A549 (cell line): ENCODE data around the gene DUSP1. TPM values are rescaled to one million over a fixed set of nuclear protein-coding genes. Genes with fewer than 3 reads are reported as not detected.

Source experiments
- ATAC-seq, 2 experiments: fragments of 200-7000 bp in 1 of 2; fragments of >200 bp in 1 of 2; cut with Nextera tagmentation in 1 of 2; cut with Tn5 transposase in 1 of 2; 3 replicates each; pipeline versions ENCODE4 v1.8.0 to v1.9.1; 2018 to 2020; ENCODE audit warnings: mild to moderate bottlenecking in 1 of 2, moderate library complexity in 1 of 2
- CTCF ChIA-PET: fragments of 300-600 bp; sonication (Branson Sonifier 250); formaldehyde crosslinking; extraction: SDS; loops from one replicate; lab custom pipeline; 2021; ENCODE audit warnings: antibody characterized with exemption, inconsistent platforms; lab: Yijun Ruan, JAX
- POLR2A ChIA-PET: fragments of 350-600 bp; formaldehyde crosslinking; extraction: SDS; loops from one replicate; lab custom pipeline; 2021; ENCODE audit warnings: antibody characterized with exemption, inconsistent platforms; lab: Yijun Ruan, JAX
- DNase-seq, 2 experiments: peaks; one replicate each; pipeline versions ENCODE4 v3.0.0 to v3.0.0-alpha.2; 2011 to 2016; ENCODE audit warnings: low read depth in 1 of 2, low spot score in 1 of 2
- FAIRE-seq: peaks from 2 replicates; lab custom pipeline; 2011; peaks lifted over from hg19 to GRCh38; lab: Jason Lieb, UNC
- H3K27ac ChIP-seq, 2 experiments: fragments of >200 bp; sonication (Bioruptor Twin); formaldehyde crosslinking; 3 replicates each; pipeline ENCODE4 v1.5.1; 2016 to 2017
- H3K4me1 ChIP-seq: fragments of >200 bp; sonication (Bioruptor Twin); formaldehyde crosslinking; 3 replicates; pipeline ENCODE4 v1.6.1; 2016
- H3K4me2 ChIP-seq: fragments of >200 bp; sonication (Bioruptor Twin); formaldehyde crosslinking; 3 replicates; pipeline ENCODE4 v1.6.1; 2016
- H3K4me3 ChIP-seq: fragments of >200 bp; sonication (Bioruptor Twin); formaldehyde crosslinking; 3 replicates; pipeline ENCODE4 v1.5.1; 2016
- H3K9me3 ChIP-seq: fragments of >200 bp; sonication (Bioruptor Twin); formaldehyde crosslinking; 3 replicates; pipeline ENCODE4 v1.6.1; 2016
- CBX8 ChIP-seq: fragments of 200-600 bp; sonication (generic); IDR thresholded peaks from 2 replicates; pipeline ENCODE4 v1.6.1; 2016
- EHMT2 ChIP-seq: fragments of 200-600 bp; sonication (generic); IDR thresholded peaks from 2 replicates; pipeline ENCODE4 v1.6.1; 2016; ENCODE audit warnings: antibody characterized with exemption, low read depth, mild to moderate bottlenecking, moderate library complexity
- FOSB ChIP-seq: fragments of 250-450 bp; sonication (Bioruptor Pico); IDR thresholded peaks from 2 replicates; pipeline ENCODE4 v1.5.0; 2020; ENCODE audit warnings: mild to moderate bottlenecking, moderate library complexity
- HOXB13 ChIP-seq: fragments of 250-450 bp; sonication (Bioruptor Pico); IDR thresholded peaks from 2 replicates; pipeline ENCODE4 v1.5.0; 2020; ENCODE audit warnings: low read depth, mild to moderate bottlenecking, moderate library complexity
- HOXB5 ChIP-seq: fragments of 250-450 bp; sonication (Bioruptor Pico); IDR thresholded peaks from 2 replicates; pipeline ENCODE4 v1.5.0; 2020; ENCODE audit warnings: mild to moderate bottlenecking, moderate library complexity
- JUN ChIP-seq, 2 experiments: fragments of >200 bp; sonication (Bioruptor Twin); formaldehyde crosslinking; IDR thresholded peaks; 2 replicates in 1 of 2; 3 replicates in 1 of 2; pipeline ENCODE4 v1.6.1; 2016 to 2017
- JUNB ChIP-seq: fragments of >200 bp; sonication (Bioruptor Twin); formaldehyde crosslinking; IDR thresholded peaks from 2 replicates; pipeline ENCODE4 v1.6.1; 2016
- KDM1A ChIP-seq: fragments of 200-600 bp; sonication (generic); IDR thresholded peaks from 2 replicates; pipeline ENCODE4 v1.6.1; 2016; ENCODE audit warnings: low read depth, mild to moderate bottlenecking
- MAFK ChIP-seq: fragments of 450-650 bp; IDR thresholded peaks from 2 replicates; pipeline ENCODE4 v1.6.1; 2014; ENCODE audit not compliant: partially characterized antibody
- MAX ChIP-seq: IDR thresholded peaks from 2 replicates; pipeline ENCODE4 v1.6.1; 2012
- MAZ ChIP-seq: fragments of 150-350 bp; IDR thresholded peaks from 2 replicates; pipeline ENCODE4 v1.6.1; 2014; ENCODE audit warnings: antibody characterized with exemption, low read depth, low read length, borderline replicate concordance
- MYC ChIP-seq: IDR thresholded peaks from 2 replicates; pipeline ENCODE4 v1.6.1; 2012; ENCODE audit warnings: mild to moderate bottlenecking, inconsistent platforms, low read length, improper control_type of control experiment, borderline replicate concordance
- NR3C1 ChIP-seq: fragments of >200 bp; sonication (Bioruptor Twin); formaldehyde crosslinking; IDR thresholded peaks from 3 replicates; pipeline ENCODE4 v1.6.1; 2017
- PBX3 ChIP-seq: IDR thresholded peaks from 2 replicates; pipeline ENCODE4 v1.6.1; 2012
- RAD21 ChIP-seq, 2 experiments: fragments of >200 bp in 1 of 2; sonication (Bioruptor Twin) in 1 of 2; formaldehyde crosslinking in 1 of 2; IDR thresholded peaks in 1 of 2; conservative IDR thresholded peaks in 1 of 2; 2 replicates in 1 of 2; 3 replicates in 1 of 2; pipeline ENCODE4 v1.6.1; 2012 to 2018; ENCODE audit warnings: inconsistent platforms in 1 of 2
- REST ChIP-seq: fragments of 200-600 bp; sonication (generic); IDR thresholded peaks from 2 replicates; pipeline ENCODE4 v1.6.1; 2016; ENCODE audit warnings: antibody characterized with exemption, mild to moderate bottlenecking, moderate library complexity
- RNF2 ChIP-seq: fragments of 200-600 bp; sonication (generic); IDR thresholded peaks from 2 replicates; pipeline ENCODE4 v1.6.1; 2016; ENCODE audit warnings: low read depth, mild to moderate bottlenecking, antibody characterized with exemption, moderate library complexity, borderline replicate concordance
- TP53 ChIP-seq: fragments of 250-450 bp; sonication (Bioruptor Pico); IDR thresholded peaks from 2 replicates; pipeline ENCODE4 v1.5.0; 2021; ENCODE audit warnings: mild to moderate bottlenecking, moderate library complexity
- ZC3H11A ChIP-seq: fragments of 450-650 bp; IDR thresholded peaks from 2 replicates; pipeline ENCODE4 v1.6.1; 2014; ENCODE audit warnings: antibody characterized with exemption, mild to moderate bottlenecking
- ZFP36 ChIP-seq: fragments of 450-650 bp; IDR thresholded peaks from 2 replicates; pipeline ENCODE4 v1.6.1; 2014; ENCODE audit warnings: borderline replicate concordance; ENCODE audit not compliant: partially characterized antibody
- WGBS: methylation state at CpG from one replicate; pipeline ENCODE4 v1.1.6; 2017; ENCODE audit errors: missing lambda C conversion rate; 5-methylcytosine and 5-hydroxymethylcytosine counted together
- polyA plus RNA-seq, 4 experiments: library from polyadenylated mRNA; depleted of rRNA in 3 of 4; stranded (reverse); fragments of >200 nt; fragmentation: RNase III in 1 of 4; extraction: RNeasy Plus Mini Kit Qiagen cat#74134 plus additional on column Dnase treatment in 1 of 4; gene quantifications; 2 replicates in 3 of 4; 3 replicates in 1 of 4; pipeline ENCODE4 v1.2.3, GENCODE V29; 2011 to 2017
- TF ChIP-seq, protein P1 (sequence below): fragments of >200 bp; sonication (Bioruptor Twin); formaldehyde crosslinking; IDR thresholded peaks from 2 replicates; pipeline ENCODE4 v1.6.1; 2016

DUSP1 gene
- polyA plus RNA-seq, 2 of the 4 experiments (the other 2 are of a cell fraction) = 207 to 594 TPM

- TF ChIP-seq MAZ = no peak
- no peak for TF ChIP-seq HOXB5
- TF ChIP-seq NR3C1 = no peak
- no peak for TF ChIP-seq RAD21 (conservative IDR thresholded peaks at IDR 0.05 in 1 of 2, IDR thresholded peaks at IDR 0.05 in 1 of 2)
- no peak for TF ChIP-seq MAFK
- TF ChIP-seq KDM1A = no peak
- TF ChIP-seq FOSB (CRISPR knock-in tag) = no peak
- no peak for TF ChIP-seq REST
- no peak for TF ChIP-seq MYC
- TF ChIP-seq EHMT2 = no peak
- TF ChIP-seq RNF2 = no peak
- no peak for TF ChIP-seq PBX3
- TF ChIP-seq HOXB13 (CRISPR knock-in tag) = no peak
- no peak for TF ChIP-seq MAX
- TF ChIP-seq CBX8 = no peak
- no peak for TF ChIP-seq TP53
- TF ChIP-seq, all 56 proteins: peak for 0
- ChIA-PET POLR2A (interaction anchor here (1.2 kb wide), 1 partner anchor 16 kb away, joined by 3 read pairs; no protein-coding TSS in a partner anchor), CTCF (interaction anchor here (0.6 to 3.3 kb wide), 8 partner anchors 8 to 381 kb away, joined by 3 to 11 read pairs (median 5); no protein-coding TSS in a partner anchor)
- Histone ChIP-seq H3K4me2 (no peak overlapping the region), H3K27ac (no peak overlapping the region), H3K4me1 (no peaks in the 10 kb centered on the region), H3K4me3 (no peak overlapping the region), H3K9me3 (peaks cover 13% of the 10 kb centered on the region)
- no peak for ATAC-seq
- FAIRE-seq = no peak
- no peak for DNase-seq
- WGBS = 85% methylated on average over 7 of the region's 7 CpGs
Observed at GRCh38 chr5:172749076-172749475, 21.9 kb downstream of the DUSP1 start.

DNA sequence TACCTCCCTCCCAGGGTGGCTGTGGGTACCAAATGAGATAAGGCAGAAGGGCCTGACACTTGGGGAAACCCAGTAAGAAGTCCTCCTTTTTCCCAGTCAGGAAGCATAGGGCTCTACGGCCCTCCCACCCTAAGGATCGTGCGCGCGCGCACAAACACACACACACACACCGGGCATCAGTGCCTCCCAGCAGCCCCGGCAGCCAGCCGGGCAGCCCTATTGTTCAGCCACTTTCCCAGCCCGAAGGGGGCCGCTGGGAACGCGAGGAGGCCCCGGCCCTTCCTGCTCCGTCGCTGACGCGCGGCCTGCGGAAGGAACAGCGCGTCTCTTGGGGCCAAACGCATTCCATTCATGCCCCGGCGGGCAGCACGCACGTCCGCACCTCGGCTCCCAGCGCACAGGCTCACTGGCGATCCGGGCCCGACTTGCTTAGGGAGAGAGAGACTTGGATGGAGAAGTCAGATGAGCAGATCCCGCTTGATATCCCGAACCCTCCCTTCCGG, 22.6 kb downstream of the DUSP1 start:
- no peak overlapping the region for H3K27ac ChIP-seq
- H3K9me3 ChIP-seq = peaks cover 13% of the 10 kb centered on the region
- ChIA-PET POLR2A (no interaction called here), CTCF (interaction anchor here (0.6 to 3.3 kb wide), 6 partner anchors 8 to 184 kb away, joined by 3 to 11 read pairs (median 6); no protein-coding TSS in a partner anchor)
- ATAC-seq (no peak), FAIRE-seq (no peak), DNase-seq (no peak)
- WGBS = 91% methylated on average over 29 of the region's 36 CpGs
- H3K4me1 ChIP-seq = no peaks in the 10 kb centered on the region
- no peak overlapping the region for H3K4me3 ChIP-seq
- TF ChIP-seq ZC3H11A = no peak
- H3K4me2 ChIP-seq = no peak overlapping the region

- POLR2A ChIA-PET = no interaction called here
- Histone ChIP-seq H3K4me1 (no peaks in the 10 kb centered on the region), H3K4me2 (no peak overlapping the region), H3K27ac (no peak overlapping the region), H3K4me3 (no peak overlapping the region), H3K9me3 (peaks cover 13% of the 10 kb centered on the region)
- CTCF ChIA-PET = interaction anchor here (0.6 to 2.3 kb wide), 5 partner anchors 8 to 35 kb away, joined by 3 to 8 read pairs (median 4); no protein-coding TSS in a partner anchor
- DNase-seq (peak in 1 of 2 experiments; percentile 32), ATAC-seq (no peak), FAIRE-seq (no peak)
- 50% methylated on average over 3 of the region's 3 CpGs for WGBS
- TF ChIP-seq TP53 (no peak), CBX8 (no peak), HOXB13 (CRISPR knock-in tag) (no peak), JUNB (no peak), ZFP36 (no peak), JUN (IDR thresholded peaks at IDR 0.05) (no peak)
- TF ChIP-seq, protein P1, sequence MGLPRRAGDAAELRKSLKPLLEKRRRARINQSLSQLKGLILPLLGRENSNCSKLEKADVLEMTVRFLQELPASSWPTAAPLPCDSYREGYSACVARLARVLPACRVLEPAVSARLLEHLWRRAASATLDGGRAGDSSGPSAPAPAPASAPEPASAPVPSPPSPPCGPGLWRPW = no peak
Observed at GRCh38 chr5:172747471-172747870, 23.5 kb downstream of the DUSP1 start.
